Measurements from ENCODE around the gene STON2. TPM values are rescaled to one million over a fixed set of nuclear protein-coding genes. Genes with fewer than 3 reads are reported as not detected.

STON2 gene
- total RNA-seq, 1 donor from 2014 or later, result 0.30 TPM

DNA sequence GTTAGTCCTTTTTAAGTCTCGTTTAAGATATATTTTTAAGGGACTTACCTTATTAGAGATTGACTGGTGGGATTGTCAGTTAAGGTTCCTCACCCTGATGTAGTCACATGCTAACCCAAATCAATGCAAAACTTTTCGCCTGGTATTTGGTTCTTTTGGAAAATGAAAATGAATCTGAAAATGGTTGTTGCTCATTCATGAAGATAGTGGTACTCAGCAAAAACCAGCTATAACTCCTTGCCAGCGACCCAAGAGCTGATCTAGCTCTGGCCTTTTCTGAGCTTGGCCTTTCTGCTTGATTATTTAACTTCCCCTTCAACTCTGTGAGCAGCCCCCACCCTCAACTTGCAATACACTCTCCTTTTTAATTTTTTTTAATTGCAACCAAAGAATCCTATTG lies 94.4 kb downstream of the STON2 start:
- Mint-ChIP-seq H3K27ac (no peak overlapping the region), H3K9me3 (no peaks in the 10 kb centered on the region), H3K27me3 (no peaks in the 10 kb centered on the region), H3K4me1 (peaks cover 6% of the 10 kb centered on the region), H3K4me3 (no peak overlapping the region), H3K36me3 (ENCODE audit: low read depth) (no peaks in the 10 kb centered on the region)
- intact Hi-C loops (cut with micrococcal nuclease), result no loop called here
- no peak for DNase-seq

DNA sequence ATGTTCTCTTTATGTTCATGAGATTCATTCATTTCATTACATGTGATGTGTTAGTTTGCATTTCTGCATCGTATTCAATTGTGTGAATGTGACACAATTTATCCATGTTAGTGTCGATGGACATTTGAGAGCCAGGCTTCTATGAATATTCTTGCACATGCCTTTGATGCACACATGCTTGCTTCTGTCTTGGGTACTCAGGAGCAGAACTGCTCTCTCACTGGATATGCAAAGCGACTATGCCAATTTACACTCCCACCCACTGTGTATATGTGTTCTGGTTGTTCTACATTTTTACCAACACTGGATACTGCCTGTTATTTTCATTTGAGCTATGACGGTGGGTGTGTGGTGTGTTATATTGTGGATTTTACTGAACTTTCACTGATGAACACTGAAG lies 95.1 kb downstream of the STON2 start:
- H3K27ac Mint-ChIP-seq, result no peak overlapping the region
- no peak overlapping the region for H3K4me3 Mint-ChIP-seq
- intact Hi-C loops (cut with micrococcal nuclease), result no loop called here
- H3K27me3 Mint-ChIP-seq, result no peaks in the 10 kb centered on the region
- H3K9me3 Mint-ChIP-seq, result no peaks in the 10 kb centered on the region
- no peaks in the 10 kb centered on the region for H3K36me3 Mint-ChIP-seq (ENCODE audit: low read depth)
- peaks cover 6% of the 10 kb centered on the region for H3K4me1 Mint-ChIP-seq
- no peak for DNase-seq

DNA sequence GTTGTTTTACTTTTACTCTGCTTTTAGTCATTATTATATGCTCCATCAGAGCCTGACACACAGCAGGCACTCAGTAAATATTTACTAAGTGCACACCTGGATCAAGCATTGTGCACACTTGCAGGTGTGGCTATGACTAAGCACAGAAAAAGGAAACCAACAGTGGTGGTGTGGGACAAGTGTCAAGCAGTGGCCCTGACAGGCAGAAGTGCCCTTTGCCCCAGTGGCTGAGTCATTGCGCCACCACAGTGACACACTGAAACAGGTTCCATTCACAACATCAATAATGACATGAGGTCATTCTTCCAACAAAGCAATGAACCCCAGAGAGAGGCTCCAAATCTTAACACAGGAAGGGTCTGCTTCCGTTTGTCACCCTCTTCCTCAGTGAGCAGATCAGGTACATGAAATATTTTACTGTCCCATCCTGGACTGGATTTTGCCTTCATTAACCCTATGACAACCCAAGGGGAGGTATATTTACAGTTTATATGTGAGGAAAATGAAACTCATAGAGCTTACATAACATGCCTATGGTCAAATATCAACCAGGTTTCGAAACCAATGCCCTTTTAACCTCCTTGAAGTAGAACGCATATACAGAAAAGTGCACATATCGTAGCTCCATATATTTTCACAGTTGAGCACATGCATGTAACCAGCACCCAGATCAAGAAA lies 96.7 kb downstream of the STON2 start:
- no peaks in the 10 kb centered on the region for H3K27me3 Mint-ChIP-seq
- H3K4me3 Mint-ChIP-seq, result no peak overlapping the region
- H3K9me3 Mint-ChIP-seq, result no peaks in the 10 kb centered on the region
- peak; percentile 66 for DNase-seq
- no peaks in the 10 kb centered on the region for H3K36me3 Mint-ChIP-seq (ENCODE audit: low read depth)
- H3K27ac Mint-ChIP-seq, result no peak overlapping the region
- H3K4me1 Mint-ChIP-seq, result peaks cover 6% of the 10 kb centered on the region
- intact Hi-C loops (cut with micrococcal nuclease), result no loop called here

DNA sequence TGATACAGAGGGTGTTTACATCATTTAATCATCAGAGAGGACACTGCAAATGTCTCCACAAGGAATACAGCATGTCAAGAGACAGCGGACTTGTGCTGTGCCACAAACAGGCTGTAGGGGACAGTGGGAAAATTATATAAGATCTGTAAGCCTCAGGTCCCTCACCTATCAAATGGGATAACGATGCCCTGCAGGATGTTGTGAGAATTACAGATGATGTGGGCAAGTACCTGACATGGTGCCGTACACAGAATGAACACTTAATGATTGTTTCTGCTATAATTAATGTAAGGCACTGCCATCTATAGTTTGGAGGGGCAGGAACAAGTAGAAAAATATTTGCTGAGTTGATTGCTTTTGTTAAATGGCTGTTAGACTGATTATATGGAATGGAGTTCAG lies 97.5 kb downstream of the STON2 start:
- no peaks in the 10 kb centered on the region for H3K27me3 Mint-ChIP-seq
- intact Hi-C loops (cut with micrococcal nuclease), result no loop called here

DNA sequence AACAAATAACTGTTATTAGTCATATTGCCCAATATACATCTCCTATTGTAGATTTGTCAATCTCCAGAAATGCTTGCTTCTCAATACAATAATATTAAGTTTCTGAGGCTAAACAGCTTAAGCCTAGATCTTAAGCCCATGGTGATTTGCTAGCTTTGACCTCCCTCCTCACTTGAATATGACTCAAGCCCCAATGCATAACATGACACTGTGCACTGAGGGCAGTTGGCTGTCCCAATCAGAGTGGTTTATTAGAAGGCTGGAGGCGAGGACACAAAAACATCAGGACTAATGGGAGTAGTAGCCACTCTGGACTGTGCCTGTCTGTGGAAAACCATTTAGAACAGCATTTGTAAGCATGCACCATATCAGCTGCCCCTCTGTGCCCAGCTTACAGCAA lies 98.3 kb downstream of the STON2 start:
- no peak for DNase-seq
- no peak overlapping the region for H3K4me3 Mint-ChIP-seq
- intact Hi-C loops (cut with micrococcal nuclease), result no loop called here
- H3K9me3 Mint-ChIP-seq, result no peaks in the 10 kb centered on the region
- no peaks in the 10 kb centered on the region for H3K27me3 Mint-ChIP-seq
- H3K27ac Mint-ChIP-seq, result no peak overlapping the region
- H3K36me3 Mint-ChIP-seq (ENCODE audit: low read depth), result no peaks in the 10 kb centered on the region
- peaks cover 6% of the 10 kb centered on the region for H3K4me1 Mint-ChIP-seq

More for the DNA sequence above, 97.5 kb downstream of the STON2 start:
- Mint-ChIP-seq H3K9me3 (no peaks in the 10 kb centered on the region), H3K4me3 (no peak overlapping the region), H3K36me3 (ENCODE audit: low read depth) (no peaks in the 10 kb centered on the region), H3K4me1 (peaks cover 6% of the 10 kb centered on the region), H3K27ac (no peak overlapping the region)
- DNase-seq, result no peak

DNA sequence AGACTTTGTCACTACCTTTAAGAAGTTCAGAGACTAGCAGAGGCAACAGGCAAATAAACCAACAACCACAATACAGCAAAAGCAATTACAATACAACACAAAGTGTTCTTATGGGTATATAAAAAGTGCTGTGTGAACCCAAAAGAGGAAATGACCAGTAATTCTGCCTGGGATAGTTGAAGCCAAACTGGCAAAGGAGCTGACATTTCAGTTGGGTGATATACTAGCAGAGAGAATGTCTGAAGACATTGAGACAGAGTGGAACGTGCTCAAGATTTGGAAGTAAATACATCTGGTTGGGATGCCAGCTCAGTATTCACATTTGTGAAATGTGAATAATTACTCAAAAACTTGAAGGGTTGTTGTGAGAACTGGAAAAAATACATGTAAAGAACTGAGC lies 98.8 kb downstream of the STON2 start:
- intact Hi-C loops (cut with micrococcal nuclease), result no loop called here
- Mint-ChIP-seq H3K27ac (no peak overlapping the region), H3K36me3 (ENCODE audit: low read depth) (no peaks in the 10 kb centered on the region), H3K4me3 (no peak overlapping the region), H3K27me3 (no peaks in the 10 kb centered on the region), H3K4me1 (peaks cover 6% of the 10 kb centered on the region), H3K9me3 (no peaks in the 10 kb centered on the region)
- no peak for DNase-seq

DNA sequence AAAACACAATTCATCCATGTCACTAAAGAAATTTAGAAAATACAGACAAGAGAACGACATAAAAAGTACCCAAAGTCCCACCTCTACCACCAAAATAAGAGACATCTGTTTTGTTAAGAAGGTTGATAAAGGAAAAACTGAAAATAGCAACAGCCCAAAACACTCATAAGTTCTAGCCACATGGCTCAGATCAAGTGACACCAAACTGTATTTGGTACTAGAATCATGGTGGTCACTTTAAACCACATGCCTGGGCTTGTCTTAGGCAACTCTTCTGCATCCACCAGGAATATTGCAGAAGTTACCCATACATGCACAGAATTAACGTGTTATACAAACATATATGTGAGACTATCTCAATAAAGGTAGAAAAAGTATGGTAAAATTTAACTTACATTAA lies 101.2 kb downstream of the STON2 start:
- no peak for DNase-seq
- Mint-ChIP-seq H3K27ac (no peak overlapping the region), H3K9me3 (no peaks in the 10 kb centered on the region), H3K36me3 (ENCODE audit: low read depth) (no peaks in the 10 kb centered on the region), H3K4me3 (no peak overlapping the region), H3K27me3 (no peaks in the 10 kb centered on the region), H3K4me1 (peaks cover 6% of the 10 kb centered on the region)
- intact Hi-C loops (cut with micrococcal nuclease), result no loop called here

DNA sequence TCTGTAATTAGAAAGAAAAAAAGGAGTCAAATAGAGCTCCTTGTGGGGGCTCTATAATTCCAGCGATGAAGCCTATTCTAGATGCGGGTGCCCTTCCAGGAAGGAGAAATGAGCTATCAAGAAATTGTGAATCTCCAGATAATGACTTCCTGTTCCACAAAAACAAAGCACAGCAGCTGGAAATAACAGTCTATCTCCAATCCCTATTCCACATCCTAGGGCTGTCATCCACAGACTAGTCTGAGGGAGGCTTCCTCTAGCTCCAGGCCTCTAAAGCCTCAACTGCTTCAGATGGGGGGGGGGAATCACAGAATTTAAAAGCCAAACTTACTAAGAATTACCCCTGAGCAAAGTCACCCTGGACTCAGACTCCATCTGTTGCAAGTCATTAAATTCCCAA lies 102.0 kb downstream of the STON2 start:
- Mint-ChIP-seq H3K36me3 (ENCODE audit: low read depth) (no peaks in the 10 kb centered on the region), H3K9me3 (no peaks in the 10 kb centered on the region), H3K4me1 (peaks cover 3% of the 10 kb centered on the region), H3K27ac (no peak overlapping the region), H3K27me3 (no peaks in the 10 kb centered on the region), H3K4me3 (no peak overlapping the region)
- DNase-seq, result no peak
- intact Hi-C loops (cut with micrococcal nuclease), result no loop called here

DNA sequence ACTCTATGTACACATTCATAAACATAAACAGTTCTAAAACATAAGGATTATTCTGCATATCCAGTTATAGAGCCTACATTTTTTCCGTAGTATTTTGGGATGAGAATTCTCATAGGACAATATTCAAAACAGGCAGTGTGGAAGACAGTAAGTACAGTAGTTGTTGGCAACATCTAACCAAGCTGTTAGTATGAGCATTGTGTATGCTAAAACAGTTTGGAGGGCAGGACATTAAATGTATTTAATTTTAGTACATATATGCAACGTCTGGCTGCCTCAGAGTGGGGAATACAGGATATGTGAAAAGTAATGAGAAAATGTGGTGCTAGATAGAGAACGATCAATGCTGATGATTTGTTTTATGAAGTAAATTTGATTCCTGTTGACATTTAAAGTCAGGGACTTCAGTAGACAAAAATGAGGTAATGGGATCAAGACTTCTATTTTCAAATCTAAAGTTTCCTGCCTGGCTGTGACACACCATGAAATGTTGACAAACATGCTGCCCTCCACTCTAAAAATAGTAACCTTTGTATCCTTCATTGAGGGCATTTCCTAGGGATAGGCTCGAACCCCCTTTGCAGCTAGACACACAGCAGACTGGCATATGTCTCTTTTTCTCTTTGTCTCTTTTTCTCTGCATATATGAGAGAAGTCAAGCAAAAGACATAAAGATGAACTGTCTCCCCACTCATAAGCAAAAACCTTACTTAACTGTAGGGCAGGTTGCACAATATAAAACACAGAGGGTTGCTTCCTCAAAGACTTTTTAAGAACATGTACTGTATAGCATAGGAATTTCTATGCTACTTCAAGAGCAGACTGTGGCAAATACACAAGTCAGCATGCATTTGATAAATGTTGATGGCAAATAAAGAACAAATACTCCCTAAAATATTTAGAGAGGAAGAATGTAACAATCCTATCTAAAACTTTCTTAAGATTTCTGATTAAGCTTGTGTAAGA lies 103.9 kb downstream of the STON2 start:
- DNase-seq, result no peak
- Mint-ChIP-seq H3K36me3 (ENCODE audit: low read depth) (no peaks in the 10 kb centered on the region), H3K9me3 (peaks cover 4% of the 10 kb centered on the region), H3K4me3 (no peak overlapping the region), H3K4me1 (no peaks in the 10 kb centered on the region), H3K27ac (no peak overlapping the region), H3K27me3 (no peaks in the 10 kb centered on the region)
- intact Hi-C loops (cut with micrococcal nuclease), result no loop called here

DNA sequence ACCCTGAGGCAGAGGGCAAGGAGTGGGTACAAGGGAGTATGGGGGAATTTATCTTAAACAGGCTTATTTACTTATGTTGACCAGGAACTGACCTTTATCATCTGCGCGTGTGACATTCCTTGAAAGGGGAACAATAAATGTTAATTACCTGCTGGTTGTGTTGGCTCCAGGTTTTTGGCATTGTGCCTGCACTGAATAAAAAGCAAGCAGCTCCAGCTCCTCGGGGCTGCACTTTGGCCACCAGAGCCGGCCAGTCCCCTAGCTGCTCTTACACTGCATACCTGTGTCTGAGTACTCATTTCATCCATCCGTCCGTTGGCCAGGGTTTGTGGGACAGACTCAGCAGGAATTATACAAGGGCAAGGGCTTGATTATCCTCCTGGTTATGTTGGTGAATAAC lies 110.6 kb downstream of the STON2 start:
- Mint-ChIP-seq H3K9me3 (peaks cover 4% of the 10 kb centered on the region), H3K4me3 (no peak overlapping the region), H3K4me1 (no peaks in the 10 kb centered on the region), H3K36me3 (ENCODE audit: low read depth) (no peaks in the 10 kb centered on the region), H3K27ac (no peak overlapping the region), H3K27me3 (peaks cover 6% of the 10 kb centered on the region)
- DNase-seq, result no peak
- intact Hi-C loops (cut with micrococcal nuclease), result no loop called here

DNA sequence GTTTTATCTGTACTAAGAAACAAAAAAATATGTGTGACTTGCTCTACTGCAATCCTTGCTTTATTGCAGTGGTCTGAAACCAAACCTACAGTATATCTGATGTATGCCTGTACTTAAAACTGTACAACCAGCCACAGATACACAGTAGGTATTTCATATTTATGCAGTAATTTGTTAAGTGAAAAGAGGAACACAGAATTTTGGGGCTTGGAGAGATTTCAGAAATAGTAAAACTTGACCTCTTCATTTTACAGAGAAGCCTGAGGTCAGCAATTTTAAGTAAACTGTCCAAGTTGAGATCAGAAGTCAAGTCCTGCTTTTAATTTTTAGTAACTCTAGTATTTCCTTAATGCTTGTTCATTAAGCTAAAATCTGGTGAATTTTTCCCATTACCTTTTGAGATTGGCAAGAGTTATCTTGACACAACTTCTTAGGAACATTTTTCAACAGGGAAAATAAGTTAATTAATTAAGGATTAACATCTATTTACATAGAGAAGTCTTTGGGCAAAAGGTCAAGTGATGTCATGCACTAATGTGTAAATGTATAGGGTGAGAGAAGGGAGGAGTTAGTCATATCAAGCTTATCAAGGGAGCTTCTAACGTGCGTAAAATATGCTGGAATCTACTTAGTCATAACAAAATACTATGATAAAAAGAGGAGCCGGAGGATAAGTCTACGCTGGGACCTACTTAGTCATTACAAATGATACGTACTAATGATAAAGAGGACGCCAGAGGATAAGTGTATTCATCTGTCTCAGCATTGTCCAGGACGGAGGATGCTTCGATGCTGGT lies 113.4 kb downstream of the STON2 start:
- Mint-ChIP-seq H3K9me3 (no peaks in the 10 kb centered on the region), H3K27me3 (peaks cover 6% of the 10 kb centered on the region), H3K27ac (no peak overlapping the region), H3K4me1 (no peaks in the 10 kb centered on the region), H3K4me3 (no peak overlapping the region), H3K36me3 (ENCODE audit: low read depth) (no peaks in the 10 kb centered on the region)
- DNase-seq, result no peak
- intact Hi-C loops (cut with micrococcal nuclease), result no loop called here

DNA sequence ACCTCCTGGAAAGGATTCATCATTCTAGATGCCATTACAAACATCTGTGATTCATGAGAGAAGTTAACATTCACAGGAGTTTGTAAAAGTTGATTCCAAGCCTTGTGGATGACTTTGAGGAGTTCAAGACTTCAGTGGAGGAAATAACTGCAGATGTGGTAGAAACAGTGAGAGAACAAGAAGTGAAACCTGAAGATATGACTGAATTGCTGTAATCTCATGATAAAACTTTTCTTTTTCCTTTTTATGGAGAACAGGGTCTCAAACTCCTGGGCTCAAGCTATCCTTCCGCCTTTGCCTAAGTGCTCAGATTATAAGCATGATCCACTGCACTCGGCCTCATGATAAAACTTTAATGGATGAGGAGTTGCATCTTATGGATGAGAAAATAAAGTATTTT lies 114.9 kb downstream of the STON2 start:
- no peak for DNase-seq
- peaks cover 8% of the 10 kb centered on the region for H3K27me3 Mint-ChIP-seq
- H3K4me1 Mint-ChIP-seq, result no peaks in the 10 kb centered on the region
- H3K4me3 Mint-ChIP-seq, result no peak overlapping the region
- no peaks in the 10 kb centered on the region for H3K36me3 Mint-ChIP-seq (ENCODE audit: low read depth)
- no peaks in the 10 kb centered on the region for H3K9me3 Mint-ChIP-seq
- no peak overlapping the region for H3K27ac Mint-ChIP-seq
- intact Hi-C loops (cut with micrococcal nuclease), result no loop called here

DNA sequence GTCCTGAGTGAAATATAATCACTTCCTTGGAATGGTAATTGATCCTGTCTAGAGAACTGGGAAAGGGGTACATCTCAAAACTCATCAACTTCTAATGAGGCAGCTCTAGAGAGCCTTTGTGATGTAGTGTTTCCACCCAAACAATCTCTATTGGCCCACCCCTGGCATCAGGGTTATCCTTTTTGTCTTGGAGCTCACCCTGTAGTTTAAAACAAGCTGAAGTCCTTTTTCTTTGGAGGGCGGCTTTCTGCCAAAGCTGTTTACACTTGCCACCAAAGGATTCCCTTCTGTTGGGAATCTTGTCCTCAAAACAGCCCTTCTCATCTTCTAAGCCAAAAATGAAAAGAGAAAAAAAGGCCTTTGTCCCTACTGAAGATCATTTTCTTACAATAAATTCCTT lies 118.8 kb downstream of the STON2 start:
- DNase-seq, result no peak
- Mint-ChIP-seq H3K27me3 (peaks cover 7% of the 10 kb centered on the region), H3K4me3 (no peak overlapping the region), H3K9me3 (no peaks in the 10 kb centered on the region), H3K4me1 (no peaks in the 10 kb centered on the region), H3K27ac (no peak overlapping the region), H3K36me3 (ENCODE audit: low read depth) (no peaks in the 10 kb centered on the region)
- intact Hi-C loops (cut with micrococcal nuclease), result no loop called here

All from activated CD4-positive, alpha-beta T cell treated with anti-CD3 and anti-CD28 coated beads, Interleukin-2, amount 10 ng/mL, durations not matched to agents 24 days and 14 days (primary cell).